ENCODE measurements around the gene NF2.

NF2 gene

GRCh38 chr22:29634847-29635246 is 31.4 kb downstream of the NF2 start:
- Histone ChIP-seq H4K20me1 (ENCODE audit: insufficient read depth, low read length, poor library complexity, severe bottlenecking) (peaks cover 6% of the 10 kb centered on the region), H3K27me3 (ENCODE audit: insufficient read depth, low read length, poor library complexity, severe bottlenecking) (no peaks in the 10 kb centered on the region), H2AFZ (ENCODE audit: low read length) (no peak overlapping the region), H3F3A (ENCODE audit: low read depth) (no peaks in the 10 kb centered on the region), H3K36me3 (ENCODE audit: insufficient read depth, low read length) (peaks cover 20% of the 10 kb centered on the region), H3K9me3 (ENCODE audit: insufficient read depth, low read depth, low read length) (no peaks in the 10 kb centered on the region), H3K4me1 (ENCODE audit: insufficient read depth, low read length, poor library complexity, severe bottlenecking) (peaks cover 32% of the 10 kb centered on the region), H3K9ac (ENCODE audit: low read depth, low read length, poor library complexity, severe bottlenecking) (no peak overlapping the region), H3K79me2 (ENCODE audit: insufficient read depth, low read length) (peaks cover 69% of the 10 kb centered on the region), H3K4me3 (ENCODE audit: low read length, poor library complexity, severe bottlenecking) (no peak overlapping the region), H3K9me2 (replicated peaks; ENCODE audit: low read depth, low read length) (no peaks in the 10 kb centered on the region), H3K4me2 (ENCODE audit: low read depth, low read length, poor library complexity, severe bottlenecking) (no peak overlapping the region)
- TF ChIP-seq EZH2phosphoT487 (IDR thresholded peaks at IDR 0.05; ENCODE audit: borderline replicate concordance) = no peak
- TF ChIP-seq CTCF (conservative IDR thresholded peaks at IDR 0.05; ENCODE audit: low read length) = no peak

GRCh38 chr22:29635734-29636357 is 32.4 kb downstream of the NF2 start:
- H3K9ac ChIP-seq (ENCODE audit: low read depth, low read length, poor library complexity, severe bottlenecking) = no peak overlapping the region
- H3K36me3 ChIP-seq (ENCODE audit: insufficient read depth, low read length) = peaks cover 20% of the 10 kb centered on the region
- H3K4me1 ChIP-seq (ENCODE audit: insufficient read depth, low read length, poor library complexity, severe bottlenecking) = peaks cover 34% of the 10 kb centered on the region
- no peak overlapping the region for H3K4me3 ChIP-seq (ENCODE audit: low read length, poor library complexity, severe bottlenecking)
- H3K9me3 ChIP-seq (ENCODE audit: insufficient read depth, low read depth, low read length) = no peaks in the 10 kb centered on the region
- H3F3A ChIP-seq (ENCODE audit: low read depth) = 0 out of 2 replicates have a peak, but pooled peaks cover 6% of the 10 kb centered on the region
- TF ChIP-seq EZH2phosphoT487 (IDR thresholded peaks at IDR 0.05; ENCODE audit: borderline replicate concordance) (no peak), CTCF (conservative IDR thresholded peaks at IDR 0.05; ENCODE audit: low read length) (peak; percentile 87)
- H3K4me2 ChIP-seq (ENCODE audit: low read depth, low read length, poor library complexity, severe bottlenecking) = no peak overlapping the region
- H3K79me2 ChIP-seq (ENCODE audit: insufficient read depth, low read length) = peaks cover 59% of the 10 kb centered on the region
- no peaks in the 10 kb centered on the region for H3K27me3 ChIP-seq (ENCODE audit: insufficient read depth, low read length, poor library complexity, severe bottlenecking)
- H2AFZ ChIP-seq (ENCODE audit: low read length) = no peak overlapping the region
- peaks cover 6% of the 10 kb centered on the region for H4K20me1 ChIP-seq (ENCODE audit: insufficient read depth, low read length, poor library complexity, severe bottlenecking)
- H3K9me2 ChIP-seq (replicated peaks; ENCODE audit: low read depth, low read length) = no peaks in the 10 kb centered on the region

GRCh38 chr22:29636751-29637150 is 33.3 kb downstream of the NF2 start:
- Histone ChIP-seq H3F3A (ENCODE audit: low read depth) (peaks cover 11% of the 10 kb centered on the region; the same call in 1 of the 2 replicates), H3K4me1 (ENCODE audit: insufficient read depth, low read length, poor library complexity, severe bottlenecking) (peaks cover 42% of the 10 kb centered on the region), H3K9ac (ENCODE audit: low read depth, low read length, poor library complexity, severe bottlenecking) (no peak overlapping the region), H3K36me3 (ENCODE audit: insufficient read depth, low read length) (peaks cover 20% of the 10 kb centered on the region), H3K27me3 (ENCODE audit: insufficient read depth, low read length, poor library complexity, severe bottlenecking) (no peaks in the 10 kb centered on the region), H3K4me3 (ENCODE audit: low read length, poor library complexity, severe bottlenecking) (no peak overlapping the region), H4K20me1 (ENCODE audit: insufficient read depth, low read length, poor library complexity, severe bottlenecking) (peaks cover 6% of the 10 kb centered on the region), H3K9me2 (replicated peaks; ENCODE audit: low read depth, low read length) (no peaks in the 10 kb centered on the region), H3K9me3 (ENCODE audit: insufficient read depth, low read depth, low read length) (no peaks in the 10 kb centered on the region), H3K4me2 (ENCODE audit: low read depth, low read length, poor library complexity, severe bottlenecking) (no peak overlapping the region), H3K79me2 (ENCODE audit: insufficient read depth, low read length) (peaks cover 50% of the 10 kb centered on the region), H2AFZ (ENCODE audit: low read length) (no peak overlapping the region)
- TF ChIP-seq EZH2phosphoT487 (IDR thresholded peaks at IDR 0.05; ENCODE audit: borderline replicate concordance) = no peak
- TF ChIP-seq CTCF (conservative IDR thresholded peaks at IDR 0.05; ENCODE audit: low read length) = no peak
